OCI-LY7 (cell line): ENCODE measurements around the gene TPT1.

Experiments used
- EZH2phosphoT487 ChIP-seq: fragments of 200-600 bp; sonication (generic); IDR thresholded peaks from 2 replicates; pipeline ENCODE4 v1.6.1; 2018; ENCODE audit warnings: low read depth, borderline replicate concordance, mild to moderate bottlenecking, mixed run types, antibody characterized with exemption, low read length, moderate library complexity, mixed read lengths
- TF ChIP-seq, protein P1 (sequence below): fragments of 200-600 bp; sonication (generic); conservative IDR thresholded peaks from 2 replicates; pipeline ENCODE4 v1.5.1; 2014; ENCODE audit warnings: mild to moderate bottlenecking, antibody characterized with exemption, low read length, moderate library complexity, mixed read lengths

DNA sequence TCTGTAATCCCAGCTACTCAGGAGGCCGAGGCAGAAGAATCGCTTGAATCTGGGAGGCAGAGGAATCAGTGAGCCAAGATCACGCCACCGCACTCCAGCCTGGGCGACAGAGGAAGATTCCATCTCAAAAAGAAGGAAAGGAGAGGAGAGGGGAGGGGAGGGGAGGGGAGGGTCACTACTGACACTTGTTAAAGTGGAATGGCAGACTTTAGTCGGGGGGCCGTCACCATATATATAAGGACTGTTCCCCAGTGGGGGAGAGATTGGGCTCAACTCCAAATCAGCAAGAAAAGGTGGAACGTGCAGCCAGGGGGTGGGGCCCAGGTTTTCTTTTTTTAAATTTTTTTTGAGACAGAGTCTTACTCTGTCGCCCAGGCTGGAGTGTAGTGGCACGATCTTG lies 26.2 kb downstream of the TPT1 start:
- TF ChIP-seq, protein P1, sequence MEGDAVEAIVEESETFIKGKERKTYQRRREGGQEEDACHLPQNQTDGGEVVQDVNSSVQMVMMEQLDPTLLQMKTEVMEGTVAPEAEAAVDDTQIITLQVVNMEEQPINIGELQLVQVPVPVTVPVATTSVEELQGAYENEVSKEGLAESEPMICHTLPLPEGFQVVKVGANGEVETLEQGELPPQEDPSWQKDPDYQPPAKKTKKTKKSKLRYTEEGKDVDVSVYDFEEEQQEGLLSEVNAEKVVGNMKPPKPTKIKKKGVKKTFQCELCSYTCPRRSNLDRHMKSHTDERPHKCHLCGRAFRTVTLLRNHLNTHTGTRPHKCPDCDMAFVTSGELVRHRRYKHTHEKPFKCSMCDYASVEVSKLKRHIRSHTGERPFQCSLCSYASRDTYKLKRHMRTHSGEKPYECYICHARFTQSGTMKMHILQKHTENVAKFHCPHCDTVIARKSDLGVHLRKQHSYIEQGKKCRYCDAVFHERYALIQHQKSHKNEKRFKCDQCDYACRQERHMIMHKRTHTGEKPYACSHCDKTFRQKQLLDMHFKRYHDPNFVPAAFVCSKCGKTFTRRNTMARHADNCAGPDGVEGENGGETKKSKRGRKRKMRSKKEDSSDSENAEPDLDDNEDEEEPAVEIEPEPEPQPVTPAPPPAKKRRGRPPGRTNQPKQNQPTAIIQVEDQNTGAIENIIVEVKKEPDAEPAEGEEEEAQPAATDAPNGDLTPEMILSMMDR = no peak
- no peak for TF ChIP-seq EZH2phosphoT487
